HL-60 (cell line): Measurements from ENCODE around the gene DSCAML1.

Experiments used
- DNase-seq, 2 experiments: peaks; one replicate each; pipeline ENCODE4 v3.0.0-alpha.2; 2010 to 2020; ENCODE audit warnings: low read depth in 1 of 2, low spot score in 1 of 2
- H3K27ac ChIP-seq: fragments of 250-450 bp; sonication (Bioruptor Pico); replicated peaks from 2 replicates; pipeline ENCODE4 v1.5.1; 2020; ENCODE audit warnings: mild to moderate bottlenecking, moderate library complexity
- H3K27me3 ChIP-seq: fragments of 250-450 bp; sonication (Bioruptor Pico); 2 replicates; pipeline ENCODE4 v1.5.1; 2021; ENCODE audit warnings: mild to moderate bottlenecking, moderate library complexity; ENCODE audit not compliant: insufficient read depth, poor library complexity, severe bottlenecking
- H3K4me3 ChIP-seq: replicated peaks from 2 replicates; pipeline ENCODE4 v1.5.1; 2011; ENCODE audit warnings: mild to moderate bottlenecking, control low read depth, low read length; ENCODE audit not compliant: insufficient read depth
- GABPA ChIP-seq: IDR thresholded peaks from 2 replicates; pipeline ENCODE4 v1.6.1; 2012; ENCODE audit warnings: low read depth
- POLR2AphosphoS5 ChIP-seq: IDR thresholded peaks from 2 replicates; pipeline ENCODE4 v1.6.1; 2012; ENCODE audit warnings: low read depth
- REST ChIP-seq: IDR thresholded peaks from 2 replicates; pipeline ENCODE4 v1.6.1; 2012; ENCODE audit warnings: low read depth; ENCODE audit not compliant: insufficient replicate concordance
- SPI1 ChIP-seq: IDR thresholded peaks from 2 replicates; pipeline ENCODE4 v1.6.1; 2012; ENCODE audit warnings: low read depth, mild to moderate bottlenecking, borderline replicate concordance
- TF ChIP-seq, protein P1 (sequence below): IDR thresholded peaks from one replicate; pipeline ENCODE4 v1.5.1; 2011; ENCODE audit warnings: low read length, control low read depth, inconsistent platforms; ENCODE audit not compliant: insufficient read depth

DSCAML1 gene

GRCh38 chr11:117792241-117792640, 4.8 kb downstream of the DSCAML1 start:
- TF ChIP-seq GABPA (no peak), POLR2AphosphoS5 (no peak), REST (no peak), SPI1 (no peak)
- TF ChIP-seq, protein P1, sequence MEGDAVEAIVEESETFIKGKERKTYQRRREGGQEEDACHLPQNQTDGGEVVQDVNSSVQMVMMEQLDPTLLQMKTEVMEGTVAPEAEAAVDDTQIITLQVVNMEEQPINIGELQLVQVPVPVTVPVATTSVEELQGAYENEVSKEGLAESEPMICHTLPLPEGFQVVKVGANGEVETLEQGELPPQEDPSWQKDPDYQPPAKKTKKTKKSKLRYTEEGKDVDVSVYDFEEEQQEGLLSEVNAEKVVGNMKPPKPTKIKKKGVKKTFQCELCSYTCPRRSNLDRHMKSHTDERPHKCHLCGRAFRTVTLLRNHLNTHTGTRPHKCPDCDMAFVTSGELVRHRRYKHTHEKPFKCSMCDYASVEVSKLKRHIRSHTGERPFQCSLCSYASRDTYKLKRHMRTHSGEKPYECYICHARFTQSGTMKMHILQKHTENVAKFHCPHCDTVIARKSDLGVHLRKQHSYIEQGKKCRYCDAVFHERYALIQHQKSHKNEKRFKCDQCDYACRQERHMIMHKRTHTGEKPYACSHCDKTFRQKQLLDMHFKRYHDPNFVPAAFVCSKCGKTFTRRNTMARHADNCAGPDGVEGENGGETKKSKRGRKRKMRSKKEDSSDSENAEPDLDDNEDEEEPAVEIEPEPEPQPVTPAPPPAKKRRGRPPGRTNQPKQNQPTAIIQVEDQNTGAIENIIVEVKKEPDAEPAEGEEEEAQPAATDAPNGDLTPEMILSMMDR, result no peak
- Histone ChIP-seq H3K4me3 (no peak overlapping the region), H3K27me3 (peaks cover 20% of the 10 kb centered on the region), H3K27ac (no peak overlapping the region)
- DNase-seq, result no peak

DNA sequence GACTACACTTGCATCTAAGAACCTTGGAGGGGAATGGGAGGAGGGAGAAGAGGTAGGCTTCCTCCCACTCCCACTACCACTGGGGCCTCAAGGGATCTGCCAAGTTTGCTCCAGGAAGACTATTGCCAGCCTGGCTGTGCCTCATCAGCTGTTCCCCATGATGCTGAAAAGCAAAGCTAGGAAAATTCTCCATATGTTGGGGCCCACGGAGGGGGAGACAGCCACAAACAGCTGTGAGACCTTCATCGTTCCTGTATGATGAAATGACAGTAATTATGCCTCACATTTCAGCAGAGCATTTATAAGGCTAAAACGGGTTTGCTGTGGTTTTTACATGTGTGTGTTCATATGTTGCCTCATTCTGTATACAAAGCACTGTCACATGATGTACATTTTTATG, 6.7 kb downstream of the DSCAML1 start:
- peaks cover 7% of the 10 kb centered on the region for H3K27me3 ChIP-seq
- no peak for TF ChIP-seq SPI1
- TF ChIP-seq POLR2AphosphoS5, result no peak
- TF ChIP-seq GABPA, result no peak
- TF ChIP-seq, protein P1, result no peak
- TF ChIP-seq REST, result no peak
- no peak overlapping the region for H3K27ac ChIP-seq

DNA sequence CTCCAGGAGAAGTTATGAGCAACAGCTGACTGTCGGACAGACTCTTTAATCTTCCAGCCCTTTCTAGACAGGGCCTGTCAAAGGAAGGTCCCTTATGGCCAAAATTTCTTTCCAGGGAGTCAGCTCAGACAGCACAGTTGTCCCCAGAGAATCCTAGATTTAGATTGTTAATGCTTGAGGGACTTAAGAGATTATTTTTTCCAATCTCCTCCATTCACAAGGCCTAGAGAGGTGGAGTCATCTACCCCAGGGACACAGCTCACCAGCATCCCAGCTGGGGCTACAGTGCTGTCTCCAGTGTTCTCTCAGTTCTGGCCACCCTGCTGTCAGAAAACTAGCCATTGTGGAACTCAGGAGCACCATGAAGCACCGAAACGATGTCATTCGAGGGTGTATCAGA, 7.8 kb downstream of the DSCAML1 start:
- Histone ChIP-seq H3K27ac (no peak overlapping the region), H3K4me3 (no peak overlapping the region), H3K27me3 (peaks cover 2% of the 10 kb centered on the region)
- TF ChIP-seq GABPA, result no peak
- TF ChIP-seq SPI1, result no peak
- TF ChIP-seq REST, result no peak
- DNase-seq, result no peak

More for the DNA sequence above, 6.7 kb downstream of the DSCAML1 start:
- DNase-seq, result no peak
- H3K4me3 ChIP-seq, result no peak overlapping the region
